Omental fat pad (tissue), 4 donors: ENCODE results near the gene TMEM44. TPM values are rescaled to one million over a fixed set of nuclear protein-coding genes. Genes with fewer than 3 reads are reported as not detected.

Source experiments
- ATAC-seq: fragments of 150-250 bp; one replicate; pipeline ENCODE4 v1.9.1; 2016; ENCODE audit warnings: mild to moderate bottlenecking, moderate library complexity; ENCODE audit not compliant: low FRiP score
- DNase-seq: peaks from one replicate; pipeline ENCODE4 v3.0.0-alpha.2; 2019; ENCODE audit warnings: low spot score
- CTCF ChIP-seq, 3 donors: fragments of 450-650 bp; IDR thresholded peaks; one replicate each; pipeline ENCODE4 v1.5.1; 2016 to 2017; ENCODE audit warnings: antibody characterized with exemption in 3 of 3, mild to moderate bottlenecking in 3 of 3, moderate library complexity in 2 of 3
- total RNA-seq, 4 donors: library from RNA; depleted of rRNA; stranded (reverse); fragments of >200 nt; gene quantifications; one replicate each; pipeline ENCODE4 v1.1.0, GENCODE V29; 2016

Gene TMEM44
- total RNA-seq, 4 donors from 2014 or later: 3.3 to 26.8 (median 7.5) TPM

- ATAC-seq: no peak
- TF ChIP-seq CTCF (IDR thresholded peaks at IDR 0.05): no peak
- no peak for DNase-seq
Observed at GRCh38 chr3:194664857-194665256, 31.6 kb upstream of the TMEM44 start.

DNA sequence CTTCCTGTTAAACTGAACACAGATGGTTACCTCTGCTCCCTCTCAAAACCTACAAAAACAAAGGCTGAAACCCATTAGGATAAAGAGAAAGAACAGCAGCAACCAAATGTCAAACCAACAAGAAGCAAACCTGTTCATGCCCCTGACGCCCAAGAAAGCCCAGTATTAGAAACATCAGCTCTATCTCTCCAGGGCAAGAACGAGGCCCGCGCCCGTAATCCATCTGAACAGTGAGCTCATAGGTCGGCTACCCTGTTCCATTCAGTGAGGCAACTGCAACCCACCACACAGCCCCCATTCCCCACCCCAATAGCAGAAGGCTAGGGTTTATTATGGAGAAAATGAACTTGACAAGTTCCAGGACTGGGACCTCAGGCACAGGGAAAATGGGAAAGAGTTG, 28.7 kb upstream of the TMEM44 start:
- TF ChIP-seq CTCF (IDR thresholded peaks at IDR 0.05): no peak
- DNase-seq (no peak), ATAC-seq (no peak)

GRCh38 chr3:194661374-194661773, 28.2 kb upstream of the TMEM44 start:
- DNase-seq (no peak), ATAC-seq (no peak)
- no peak for TF ChIP-seq CTCF (IDR thresholded peaks at IDR 0.05)

DNA sequence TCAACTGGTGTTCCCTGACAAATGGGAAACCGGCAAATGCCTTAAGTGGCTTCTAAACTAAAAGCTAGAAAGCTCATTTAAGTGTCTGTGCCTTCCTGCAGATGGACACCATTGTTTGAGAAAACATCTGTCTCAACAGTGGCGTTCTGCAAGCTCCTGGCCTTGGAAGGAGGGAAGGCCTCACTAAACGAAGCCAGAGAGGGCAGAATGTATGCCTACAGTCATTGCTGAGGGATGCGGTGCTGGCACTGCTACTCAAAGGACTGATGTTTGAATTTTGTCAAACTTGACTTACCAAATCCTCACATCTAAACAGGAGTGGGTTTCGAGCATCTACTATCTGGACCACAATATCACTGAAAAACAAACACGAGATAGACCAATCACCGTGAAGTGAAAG, 26.6 kb upstream of the TMEM44 start:
- no peak for TF ChIP-seq CTCF (IDR thresholded peaks at IDR 0.05)
- ATAC-seq: no peak
- DNase-seq: no peak

DNA sequence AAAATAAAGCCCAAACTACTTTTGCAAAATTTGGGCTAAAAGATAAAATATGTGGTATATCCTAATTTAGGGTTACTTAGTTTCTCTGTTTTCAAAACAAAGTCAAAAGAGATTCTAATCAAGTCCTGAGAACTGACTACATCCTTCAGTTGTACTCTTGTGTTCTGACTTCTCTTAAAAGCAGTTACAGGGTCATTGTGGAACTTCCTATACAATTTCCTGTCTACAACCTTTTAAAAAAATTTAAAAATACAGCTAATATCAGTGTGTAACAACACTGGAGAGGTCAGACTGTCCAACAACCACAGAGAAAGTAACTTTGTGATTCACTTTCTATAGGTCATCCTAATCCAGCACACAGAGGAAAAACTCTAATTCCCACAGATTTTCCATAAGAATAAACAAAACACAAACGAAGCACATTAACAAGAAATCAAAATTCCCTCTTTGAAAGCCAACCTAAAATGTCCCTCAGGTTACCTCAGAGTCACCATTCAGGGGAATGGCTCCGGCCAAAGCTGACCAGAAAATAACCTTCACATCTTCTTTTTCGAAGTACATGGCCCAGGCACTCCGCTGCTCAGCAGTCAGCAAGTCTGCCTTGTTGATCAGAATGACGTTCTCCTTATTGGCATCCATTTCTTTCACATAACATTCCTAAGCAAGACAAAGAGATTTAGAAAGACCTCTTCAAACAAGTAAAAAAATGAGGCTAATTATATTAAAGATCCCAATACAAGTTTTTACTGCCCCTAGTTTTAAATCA, 25.4 kb upstream of the TMEM44 start:
- no peak for ATAC-seq
- no peak for DNase-seq
- TF ChIP-seq CTCF (IDR thresholded peaks at IDR 0.05): no peak

DNA sequence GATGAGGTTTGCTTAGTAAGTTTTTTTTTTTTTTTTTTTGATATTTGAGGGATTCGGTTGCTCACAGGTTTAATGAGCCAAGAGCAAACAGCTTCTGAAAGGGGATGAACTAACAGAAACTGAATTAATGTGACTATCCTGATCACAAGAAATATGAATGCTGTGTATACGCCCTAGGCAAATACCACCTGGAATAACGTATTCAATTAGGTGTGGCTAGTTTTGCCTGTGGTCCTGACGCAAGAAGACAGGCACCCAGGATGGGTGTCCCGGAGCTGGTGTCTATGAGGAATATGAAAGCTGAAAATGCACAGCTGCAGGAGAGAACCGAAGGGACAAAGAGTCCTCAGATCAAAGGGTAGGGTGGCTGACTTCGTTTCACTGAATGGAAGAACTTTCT, 24.2 kb upstream of the TMEM44 start:
- TF ChIP-seq CTCF (IDR thresholded peaks at IDR 0.05): no peak
- ATAC-seq: no peak
- no peak for DNase-seq

DNA sequence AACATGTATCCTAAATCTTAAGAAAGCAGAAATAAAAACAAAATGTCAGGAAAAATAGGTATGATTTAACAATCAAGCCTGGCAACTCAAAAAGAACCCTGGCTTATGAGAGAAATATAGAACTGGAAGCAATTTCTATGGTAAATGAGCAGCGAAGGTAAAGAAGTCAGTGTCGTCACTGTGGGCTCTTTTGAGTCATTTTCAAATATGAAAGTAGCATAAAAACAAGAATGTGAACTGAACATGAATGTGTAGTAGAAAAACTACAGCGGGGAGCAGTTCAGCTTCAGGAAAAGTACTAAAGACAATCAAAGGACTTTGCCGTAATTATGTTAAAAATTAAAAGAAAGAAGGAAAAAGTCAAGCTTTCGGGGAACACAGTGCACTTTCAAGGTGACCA, 21.2 kb upstream of the TMEM44 start:
- DNase-seq: no peak
- TF ChIP-seq CTCF (IDR thresholded peaks at IDR 0.05): no peak
- ATAC-seq: no peak
